Esophagus muscularis mucosa (tissue), 4 donors: Measurements from ENCODE around the gene KLK1. TPM values are rescaled to one million over a fixed set of nuclear protein-coding genes. Genes with fewer than 3 reads are reported as not detected.

ENCODE experiments used
- DNase-seq: peaks from one replicate; pipeline ENCODE4 v3.0.0-alpha.2; 2017; ENCODE audit errors: extremely low spot score
- H3K27ac ChIP-seq, 4 donors: fragments of 200-600 bp; sonication (generic); replicated peaks in 1 of 4; 1 replicate in 3 of 4; 2 replicates in 1 of 4; pipeline ENCODE4 v1.5.1; 2016 to 2019; ENCODE audit warnings: mild to moderate bottlenecking in 1 of 4
- H3K27me3 ChIP-seq, 4 donors: fragments of 200-600 bp; sonication (generic); one replicate each; pipeline versions ENCODE4 v1.5.1 to v1.6.0; 2016 to 2019
- H3K36me3 ChIP-seq, 4 donors: fragments of 200-600 bp; sonication (generic); one replicate each; pipeline ENCODE4 v1.5.1; 2016 to 2019
- H3K4me1 ChIP-seq, 4 donors: fragments of 200-600 bp; sonication (generic); one replicate each; pipeline ENCODE4 v1.5.1; 2016 to 2019
- H3K4me3 ChIP-seq, 4 donors: fragments of 200-600 bp; sonication (generic); 1 replicate in 2 of 4; 2 replicates in 2 of 4; pipeline ENCODE4 v1.5.1; 2016 to 2019; ENCODE audit warnings: mild to moderate bottlenecking in 4 of 4, moderate library complexity in 1 of 4
- H3K9me3 ChIP-seq, 4 donors: fragments of 200-600 bp; sonication (generic); 1 replicate in 3 of 4; 2 replicates in 1 of 4; pipeline ENCODE4 v1.5.1; 2016 to 2019
- CTCF ChIP-seq, 3 experiments: fragments of 200-600 bp in 2 of 3; fragments of 450-650 bp in 1 of 3; sonication (generic) in 2 of 3; IDR thresholded peaks; one replicate each; pipeline ENCODE4 v1.5.1; 2017 to 2019; ENCODE audit warnings: antibody characterized with exemption in 3 of 3, mild to moderate bottlenecking in 2 of 3, moderate library complexity in 1 of 3
- EP300 ChIP-seq: sonication (generic); formaldehyde crosslinking; IDR thresholded peaks from one replicate; pipeline ENCODE4 v1.6.1; 2017; ENCODE audit warnings: antibody characterized with exemption
- POLR2A ChIP-seq: fragments of 450-650 bp; IDR thresholded peaks from one replicate; pipeline ENCODE4 v1.6.1; 2017; ENCODE audit warnings: antibody characterized with exemption, moderate library complexity, mild to moderate bottlenecking, low read depth
- POLR2AphosphoS5 ChIP-seq, 2 donors: sonication (generic); formaldehyde crosslinking; IDR thresholded peaks; one replicate each; pipeline ENCODE4 v1.6.1; 2017; ENCODE audit warnings: antibody characterized with exemption in 2 of 2
- WGBS: methylation state at CpG from one replicate; pipeline ENCODE4 v1.1.5; 2018; 5-methylcytosine and 5-hydroxymethylcytosine counted together
- intact Hi-C: fragments of 100-400 bp; cut with DNase I; formaldehyde crosslinking; loops from one replicate; pipeline ENCODE4 v1.15.1; 2023
- total RNA-seq, 4 donors: library from RNA; depleted of rRNA; stranded (reverse); fragments of >200 nt; gene quantifications; one replicate each; pipeline versions ENCODE4 v1.1.0 to v1.2.1, GENCODE V29; 2016

Gene KLK1
- total RNA-seq, 4 donors from 2014 or later = not detected

- no peak for TF ChIP-seq POLR2A
- TF ChIP-seq EP300 = no peak
- TF ChIP-seq POLR2AphosphoS5 (IDR thresholded peaks at IDR 0.05) = no peak
- no peak for TF ChIP-seq CTCF (IDR thresholded peaks at IDR 0.05)
- no peak overlapping the region for H3K27ac ChIP-seq
- no peaks in the 10 kb centered on the region for H3K9me3 ChIP-seq
- DNase-seq = no peak
- no peaks in the 10 kb centered on the region for H3K4me1 ChIP-seq
- WGBS = 36% methylated on average over 14 of the region's 16 CpGs
- peaks cover 0 to 38% (median 0%) of the 10 kb centered on the region in 4 donors for H3K27me3 ChIP-seq
- H3K36me3 ChIP-seq = peaks cover 11 to 38% (median 26%) of the 10 kb centered on the region in 4 donors
- no peak overlapping the region for H3K4me3 ChIP-seq
- intact Hi-C loops = no loop called here
Observed at GRCh38 chr19:50794074-50794875, 29.3 kb downstream of the KLK1 start.

- Histone ChIP-seq H3K9me3 (no peaks in the 10 kb centered on the region), H3K36me3 (peaks cover 11 to 31% (median 19%) of the 10 kb centered on the region in 4 donors), H3K27me3 (peaks cover 0 to 44% (median 0%) of the 10 kb centered on the region in 4 donors), H3K4me3 (no peak overlapping the region), H3K4me1 (no peaks in the 10 kb centered on the region), H3K27ac (no peak overlapping the region)
- TF ChIP-seq POLR2AphosphoS5 (IDR thresholded peaks at IDR 0.05) (no peak), CTCF (IDR thresholded peaks at IDR 0.05) (no peak), POLR2A (no peak), EP300 (no peak)
- DNase-seq = no peak
- WGBS = 78% methylated on average over 5 of the region's 11 CpGs
- intact Hi-C loops = no loop called here
Observed at GRCh38 chr19:50793558-50794065, 30.0 kb downstream of the KLK1 start.

GRCh38 chr19:50792272-50793250 is 31.0 kb downstream of the KLK1 start:
- no peak for DNase-seq
- intact Hi-C loops = no loop called here
- Histone ChIP-seq H3K36me3 (peaks cover 1 to 20% (median 9%) of the 10 kb centered on the region in 4 donors), H3K4me1 (no peaks in the 10 kb centered on the region), H3K27me3 (peaks cover 0 to 51% (median 0%) of the 10 kb centered on the region in 4 donors), H3K9me3 (no peaks in the 10 kb centered on the region), H3K27ac (no peak overlapping the region), H3K4me3 (no peak overlapping the region)
- 85% methylated on average over 13 of the region's 13 CpGs for WGBS
- TF ChIP-seq CTCF (IDR thresholded peaks at IDR 0.05) (no peak), POLR2AphosphoS5 (IDR thresholded peaks at IDR 0.05) (no peak), EP300 (no peak), POLR2A (no peak)

- 82% methylated on average over 38 of the region's 47 CpGs for WGBS
- intact Hi-C loops = no loop called here
- no peak for TF ChIP-seq POLR2A
- no peak for TF ChIP-seq POLR2AphosphoS5 (IDR thresholded peaks at IDR 0.05)
- TF ChIP-seq CTCF (IDR thresholded peaks at IDR 0.05) = no peak
- TF ChIP-seq EP300 = no peak
Observed at GRCh38 chr19:50791594-50792271, 31.9 kb downstream of the KLK1 start.

More at GRCh38 chr19:50791594-50792271, 31.9 kb downstream of the KLK1 start:
- Histone ChIP-seq H3K27me3 (peaks cover 0 to 57% (median 0%) of the 10 kb centered on the region in 4 donors), H3K27ac (no peak overlapping the region), H3K4me3 (no peak overlapping the region), H3K9me3 (no peaks in the 10 kb centered on the region), H3K4me1 (no peaks in the 10 kb centered on the region), H3K36me3 (peaks cover 0 to 12% (median 1%) of the 10 kb centered on the region in 4 donors)
- DNase-seq = no peak
